Activated CD4-positive, alpha-beta T cell treated with anti-CD3 and anti-CD28 coated beads, Interleukin-2, Interleukin-6, amounts not matched to agents 100 ng/mL and 50 ng/mL, durations not matched to agents 16 hours and 8 hours (primary cell): ENCODE measurements around the gene TREX2.
A peak's percentile ranks its signal among the peaks of the same experiment; 100 is the strongest.
"Not testable (repeated sequence)": the region's sequence is repeated elsewhere in the genome, so short reads cannot be mapped to it uniquely, and the experiment has no call there.

ENCODE experiments used
- DNase-seq: peaks from one replicate; pipeline ENCODE4 v3.0.0-alpha.2; 2020

TREX2 gene

GRCh38 chrX:153406011-153406410 lies 39.8 kb downstream of the TREX2 start:
- no peak for DNase-seq

- no peak for DNase-seq
These were observed 40.4 kb downstream of the TREX2 start for GRCh38 chrX:153405426-153405825.

GRCh38 chrX:153404333-153404732 lies 41.5 kb downstream of the TREX2 start:
- not testable (repeated sequence) for DNase-seq

GRCh38 chrX:153401133-153401764 lies 44.6 kb downstream of the TREX2 start, which contains the start of gene PNMA6E:
Gene PNMA6E, minus strand, starts transcription at chrX:153401350. Its CDS starts 2,501 bp downstream, at chrX:153398849.
- DNase-seq = no peak

- DNase-seq = peak; percentile 72
These were observed 45.4 kb downstream of the TREX2 start for GRCh38 chrX:153400146-153401132.

GRCh38 chrX:153398275-153398960 lies 47.4 kb downstream of the TREX2 start:
- DNase-seq = no peak

- DNase-seq = no peak
These were observed 48.4 kb downstream of the TREX2 start for GRCh38 chrX:153397256-153397960.

- DNase-seq = no peak
These were observed 49.3 kb downstream of the TREX2 start for GRCh38 chrX:153396320-153397195.

GRCh38 chrX:153395613-153396319 lies 50.1 kb downstream of the TREX2 start:
- no peak for DNase-seq

- no peak for DNase-seq
These were observed 51.2 kb downstream of the TREX2 start for GRCh38 chrX:153394612-153395011.
